IPS DF 19.7 (cell line): ENCODE results near the gene DYNC1H1.

ENCODE experiments used
- DNase-seq: peaks from one replicate; pipeline ENCODE4 v3.0.0-alpha.2; 2013; ENCODE audit warnings: low read depth, low spot score

DYNC1H1 gene

GRCh38 chr14:101944451-101944850, 19.9 kb upstream of the DYNC1H1 start:
- DNase-seq = no peak

GRCh38 chr14:101945171-101945570, 19.2 kb upstream of the DYNC1H1 start:
- peak; percentile 75 for DNase-seq

GRCh38 chr14:101947577-101947903, 16.8 kb upstream of the DYNC1H1 start:
- no peak for DNase-seq

GRCh38 chr14:101947904-101948665, 16.3 kb upstream of the DYNC1H1 start:
- peak; percentile 99 for DNase-seq

- DNase-seq = no peak
Measured at GRCh38 chr14:101948666-101949216, 15.6 kb upstream of the DYNC1H1 start.

- DNase-seq = no peak
Measured at GRCh38 chr14:101950100-101950499, 14.3 kb upstream of the DYNC1H1 start.

- no peak for DNase-seq
Measured at GRCh38 chr14:101950516-101951215, 13.7 kb upstream of the DYNC1H1 start.

- no peak for DNase-seq
Measured at GRCh38 chr14:101953151-101953550, 11.2 kb upstream of the DYNC1H1 start.

GRCh38 chr14:101954501-101954900, 9.9 kb upstream of the DYNC1H1 start:
- no peak for DNase-seq

GRCh38 chr14:101955695-101956161, 8.6 kb upstream of the DYNC1H1 start:
- DNase-seq = no peak

- no peak for DNase-seq
Measured at GRCh38 chr14:101956179-101956885, 8.0 kb upstream of the DYNC1H1 start.

GRCh38 chr14:101957406-101958234, 6.8 kb upstream of the DYNC1H1 start:
- DNase-seq = no peak

- no peak for DNase-seq
Measured at GRCh38 chr14:101958418-101959180, 5.8 kb upstream of the DYNC1H1 start.

GRCh38 chr14:101959277-101959676, 5.1 kb upstream of the DYNC1H1 start:
- DNase-seq = no peak

GRCh38 chr14:101960225-101960624, 4.1 kb upstream of the DYNC1H1 start:
- no peak for DNase-seq

- peak; percentile 79 for DNase-seq
Measured at GRCh38 chr14:101961011-101961721, 3.2 kb upstream of the DYNC1H1 start.

GRCh38 chr14:101961746-101962502, 2.4 kb upstream of the DYNC1H1 start:
- no peak for DNase-seq

- DNase-seq = no peak
Measured at GRCh38 chr14:101962503-101962874, 1.9 kb upstream of the DYNC1H1 start.

- DNase-seq = no peak
Measured at GRCh38 chr14:101963052-101963451, 1.3 kb upstream of the DYNC1H1 start.
